GM19467 (cell line): ENCODE data around the gene GPSM3.

Experiments used
- ATAC-seq: cut with Tn5 transposase; IDR thresholded peaks from one replicate; pipeline ENCODE4 v1.9.1; 2021; ENCODE audit warnings: mild to moderate bottlenecking, moderate library complexity; ENCODE audit not compliant: unreplicated experiment

GPSM3 gene

GRCh38 chr6:32175711-32176475, 16.6 kb downstream of the GPSM3 start, which contains the start of gene AGPAT1:
AGPAT1 (minus strand) TSS chr6:32176084; CDS start chr6:32171496, 4,588 bp downstream.
- peak; percentile 36 for ATAC-seq

DNA sequence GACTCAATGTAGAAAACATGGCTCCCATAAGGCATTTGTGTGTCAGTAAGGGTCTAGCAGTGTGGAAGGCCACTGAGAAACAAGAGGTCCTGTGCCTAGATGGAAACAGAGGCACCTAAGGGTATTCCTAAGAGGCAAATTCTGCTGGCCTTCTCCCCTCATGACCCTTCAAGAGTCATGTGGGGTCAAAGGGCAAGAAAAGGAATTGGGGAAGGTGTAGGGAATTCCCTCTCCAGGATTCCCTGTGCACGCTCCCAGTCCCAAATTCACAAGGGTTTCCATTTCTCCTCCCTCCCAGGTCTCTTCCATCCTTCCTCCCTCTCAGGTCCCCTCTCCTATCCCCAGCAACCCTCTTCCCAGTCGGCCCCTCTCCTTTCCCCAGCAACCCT, 17.1 kb downstream of the GPSM3 start:
- ATAC-seq = no peak

GRCh38 chr6:32174416-32174815, 18.0 kb downstream of the GPSM3 start:
- ATAC-seq = no peak

DNA sequence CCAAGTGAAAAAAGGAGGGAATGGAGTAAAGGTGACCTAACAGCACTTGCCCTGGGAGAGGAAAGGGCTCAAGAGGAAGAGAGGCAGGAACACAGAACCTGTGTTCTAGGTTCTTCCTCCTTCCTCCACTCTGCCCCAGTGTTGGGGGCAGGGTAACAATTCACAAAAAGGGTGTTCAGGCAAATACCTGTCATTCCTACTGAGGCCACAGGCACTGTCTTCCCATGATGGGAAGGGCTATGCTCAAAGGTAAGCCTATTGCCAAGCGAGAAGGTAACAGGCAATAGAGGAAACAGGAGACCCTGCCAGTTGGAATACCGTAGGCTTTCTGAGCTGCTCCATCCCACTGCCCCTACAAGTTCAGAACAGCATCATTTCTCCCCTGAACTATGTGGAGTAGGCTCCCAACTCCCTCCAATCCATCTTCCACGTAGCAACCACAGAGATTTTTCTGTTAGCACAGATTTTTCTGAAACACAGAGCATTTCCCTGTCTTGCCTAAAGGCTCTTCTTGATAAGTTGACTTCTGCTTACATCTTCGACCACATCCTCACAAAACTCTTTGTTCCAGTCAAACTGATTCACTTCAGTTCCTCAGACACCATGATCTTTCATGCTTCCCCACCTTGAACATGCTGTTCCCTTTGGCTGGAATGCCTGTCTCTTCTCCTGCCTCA, 19.3 kb downstream of the GPSM3 start:
- no peak for ATAC-seq

DNA sequence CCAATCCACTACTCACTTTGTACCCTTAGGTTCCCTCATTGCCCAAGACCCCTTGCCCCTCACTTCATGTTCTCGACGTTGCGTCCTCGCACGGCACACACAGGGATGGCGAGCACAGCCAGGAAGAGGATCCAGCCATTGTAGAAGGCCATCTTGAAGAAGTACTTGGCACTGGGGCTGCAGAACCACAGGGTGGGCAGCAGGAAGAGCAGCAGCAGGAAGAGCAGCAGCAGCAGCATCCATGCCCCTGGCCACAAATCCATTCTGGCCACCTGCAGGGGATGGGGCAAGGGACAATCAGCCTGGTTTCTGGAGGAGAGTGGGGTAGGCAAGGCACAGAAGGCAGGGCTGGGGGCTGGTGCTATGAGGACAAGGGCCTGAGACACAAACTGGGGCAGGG, 21.2 kb downstream of the GPSM3 start:
- ATAC-seq = no peak

GRCh38 chr6:32170294-32170693, 22.1 kb downstream of the GPSM3 start:
- ATAC-seq = no peak

DNA sequence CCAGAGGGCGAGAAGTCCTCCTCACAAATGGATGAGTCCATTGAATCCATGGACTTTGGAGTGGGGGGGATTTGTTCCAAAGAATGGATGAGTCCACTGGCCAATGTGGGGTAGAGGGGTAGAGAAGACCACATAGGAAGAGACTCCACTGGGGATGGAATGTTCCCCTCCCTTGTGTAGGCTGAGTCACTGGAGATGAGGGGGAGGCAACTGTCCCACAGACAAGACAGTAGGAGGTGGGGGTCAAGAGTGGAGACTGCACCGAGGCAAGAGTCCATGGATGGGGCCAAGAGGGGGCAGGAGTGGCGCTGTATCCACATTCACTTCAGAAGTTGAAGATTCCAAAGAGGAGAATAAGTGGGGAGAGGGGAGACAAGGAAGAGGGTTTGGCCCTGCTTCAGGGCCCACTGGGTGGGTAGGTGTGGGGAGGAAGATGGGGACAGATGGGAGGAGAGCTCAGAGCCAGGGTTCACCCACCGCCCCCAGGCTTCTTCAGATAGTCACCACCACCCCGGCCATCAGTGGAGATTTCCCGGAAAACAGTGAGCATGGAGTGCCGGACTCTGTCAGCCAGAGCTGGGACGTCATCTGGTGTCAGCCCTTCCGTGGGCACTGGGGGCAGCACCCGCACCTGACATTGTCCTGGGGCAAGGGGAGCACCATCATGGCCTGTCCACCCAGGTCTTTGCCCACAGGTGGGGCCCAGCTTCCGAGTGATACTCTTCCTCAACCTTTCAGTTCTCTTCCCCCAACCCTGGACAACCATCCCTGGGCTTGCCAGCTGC, 23.4 kb downstream of the GPSM3 start:
- ATAC-seq = no peak

DNA sequence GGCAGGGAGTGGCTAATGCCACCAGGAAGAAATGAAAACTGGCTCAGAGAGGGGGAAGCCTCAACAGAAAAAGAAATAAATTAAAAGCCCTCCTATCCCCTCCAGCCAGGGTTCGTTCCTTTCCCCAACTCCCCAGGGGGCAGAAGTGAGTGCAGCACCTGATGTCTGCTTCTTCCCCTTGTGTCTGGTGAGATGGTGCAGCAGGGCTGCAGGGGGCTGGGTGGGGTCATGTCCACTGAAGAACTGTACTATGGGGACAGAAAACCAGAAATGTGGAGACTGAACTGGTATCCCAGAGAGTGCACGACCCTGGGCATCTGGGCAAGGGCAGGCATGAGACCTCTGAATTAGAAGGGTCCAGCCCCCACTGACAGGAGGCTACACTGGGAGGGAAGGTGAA, 24.1 kb downstream of the GPSM3 start:
- no peak for ATAC-seq

- ATAC-seq = no peak
These were observed 24.6 kb downstream of the GPSM3 start for GRCh38 chr6:32167761-32168262.

DNA sequence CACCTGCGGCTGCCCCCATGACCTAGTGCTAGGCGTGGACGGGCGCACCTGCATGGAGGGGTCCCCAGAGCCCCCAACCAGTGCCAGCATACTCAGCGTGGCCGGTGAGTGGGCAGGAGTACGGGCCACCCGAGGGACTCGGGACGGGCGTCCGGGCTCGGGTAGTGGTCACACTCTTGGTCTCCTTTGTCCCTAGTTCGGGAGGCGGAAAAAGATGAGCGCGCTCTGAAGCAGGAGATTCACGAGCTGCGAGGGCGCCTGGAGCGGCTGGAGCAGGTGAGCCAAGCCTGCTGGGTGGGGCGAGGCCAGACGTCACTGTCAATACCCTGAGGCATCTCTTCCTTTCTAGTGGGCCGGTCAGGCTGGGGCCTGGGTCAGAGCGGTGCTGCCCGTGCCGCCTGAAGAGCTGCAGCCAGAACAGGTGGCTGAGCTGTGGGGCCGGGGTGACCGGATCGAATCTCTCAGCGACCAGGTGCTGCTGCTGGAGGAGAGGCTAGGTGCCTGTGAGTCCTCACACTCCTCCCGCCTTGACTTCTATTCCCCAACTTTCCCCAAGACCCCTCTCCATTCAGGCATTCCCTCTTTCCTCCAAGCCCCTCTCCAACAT, 25.2 kb downstream of the GPSM3 start:
- no peak for ATAC-seq

- ATAC-seq = no peak
These were observed 25.9 kb downstream of the GPSM3 start for GRCh38 chr6:32166411-32167061.

DNA sequence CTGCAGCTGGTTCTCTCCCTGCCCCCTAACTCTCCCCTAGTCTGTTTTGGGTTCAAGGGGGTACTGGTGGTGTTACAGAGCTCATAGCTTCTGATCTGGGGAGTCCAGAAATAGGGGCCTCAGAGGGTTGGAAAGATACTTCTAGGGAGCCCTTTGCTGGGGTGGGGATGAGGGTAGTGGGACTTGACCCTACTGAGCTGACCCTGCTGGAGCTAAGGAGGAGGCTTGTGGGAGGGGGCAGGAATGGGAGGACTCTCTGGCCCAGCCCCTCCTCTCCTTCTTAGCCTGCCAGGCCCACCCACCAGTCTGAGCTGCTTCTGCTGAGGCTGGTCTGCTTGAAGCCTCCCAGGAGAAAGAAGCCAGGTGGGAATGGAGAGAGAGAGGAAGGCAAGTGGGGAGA, 28.1 kb downstream of the GPSM3 start, which contains the start of gene EGFL8:
Gene EGFL8 (plus strand): TSS at position 301 of the 400 bp plus-strand sequence. CDS start 1,571 bp downstream, outside the sequence.
- no peak for ATAC-seq

DNA sequence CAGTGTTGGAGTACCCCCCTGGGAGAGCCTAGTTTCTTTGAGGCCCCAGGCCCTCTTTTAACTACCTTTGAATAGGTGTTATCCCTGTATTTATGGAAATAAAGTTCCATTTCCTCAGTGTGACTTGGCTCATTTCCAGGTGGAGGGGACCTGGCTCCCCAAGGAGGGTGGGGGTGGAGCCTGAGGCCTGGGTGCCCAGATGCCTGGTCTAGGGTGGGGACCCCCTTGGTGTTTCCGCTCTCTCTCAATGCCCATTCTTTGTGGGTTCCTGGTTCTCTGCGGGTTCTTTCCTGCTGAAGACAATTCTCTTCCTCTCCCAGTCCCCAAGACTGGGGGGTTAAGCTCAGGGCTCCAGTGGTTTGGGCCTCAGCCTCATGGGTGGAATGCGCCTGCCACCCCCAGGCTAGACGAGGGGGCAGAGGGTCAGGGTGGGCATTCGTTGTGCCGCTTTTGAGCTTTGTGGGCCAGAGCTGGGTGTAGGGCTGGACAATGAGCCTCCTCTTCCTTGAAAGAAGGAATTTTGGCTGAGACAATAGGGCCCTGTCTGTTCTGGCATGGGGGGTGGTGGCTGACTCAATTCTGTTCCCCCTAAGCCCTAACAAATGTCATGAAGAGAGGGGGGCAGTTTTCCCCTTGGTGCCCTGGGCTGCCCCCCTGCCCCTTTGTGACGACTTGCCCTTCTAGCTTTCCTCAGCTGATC, 28.7 kb downstream of the GPSM3 start:
- ATAC-seq = no peak

DNA sequence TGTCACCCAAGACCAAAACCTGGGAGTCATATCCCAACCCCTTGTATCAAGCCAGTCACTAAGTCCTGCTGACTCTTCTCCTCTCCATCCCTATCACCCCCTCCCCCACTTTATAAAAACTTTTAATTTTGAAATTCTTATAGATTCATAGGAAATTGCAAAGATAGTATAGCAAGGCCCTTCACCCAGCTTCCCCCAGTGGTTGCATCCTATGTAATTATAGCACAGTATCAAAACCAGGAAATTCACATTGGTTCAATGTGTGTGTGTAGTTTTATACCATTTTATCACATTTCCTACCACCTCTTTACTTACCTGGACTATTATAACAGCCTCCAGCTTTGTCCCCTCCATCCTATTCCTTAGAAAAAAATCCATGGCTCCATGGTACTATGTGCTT, 34.4 kb downstream of the GPSM3 start:
- no peak for ATAC-seq

GRCh38 chr6:32156891-32157290, 35.6 kb downstream of the GPSM3 start:
- ATAC-seq = no peak

GRCh38 chr6:32154514-32155161, 37.8 kb downstream of the GPSM3 start:
- no peak for ATAC-seq

GRCh38 chr6:32153564-32154513, 38.6 kb downstream of the GPSM3 start, which contains the start of gene PPT2:
PPT2 (plus strand) TSS chr6:32154141; CDS start chr6:32154595, 454 bp downstream.
- no peak for ATAC-seq
